Smooth muscle cell (in vitro differentiated cells): Measurements from ENCODE around the gene MACF1. TPM values are rescaled to one million over a fixed set of nuclear protein-coding genes. Genes with fewer than 3 reads are reported as not detected.
"Not testable (repeated sequence)": the region's sequence is repeated elsewhere in the genome, so short reads cannot be mapped to it uniquely, and the experiment has no call there.

ENCODE experiments used
- DNase-seq: peaks from one replicate; lab custom pipeline; 2025; ENCODE audit not compliant: unreplicated experiment; lab: John Stamatoyannopoulos, UW
- H2AFZ ChIP-seq: fragments of 200-600 bp; sonication (generic); 2 replicates; pipeline ENCODE4 v1.6.0; 2016; ENCODE audit warnings: antibody characterized with exemption, low read depth, mild to moderate bottlenecking
- H3F3A ChIP-seq: fragments of 200-600 bp; sonication (generic); 2 replicates; pipeline ENCODE4 v1.6.0; 2017; ENCODE audit warnings: antibody characterized with exemption, low read depth
- H3K27ac ChIP-seq: fragments of 200-600 bp; sonication (generic); 2 replicates; pipeline ENCODE4 v1.5.1; 2016; ENCODE audit warnings: low read depth, mild to moderate bottlenecking
- H3K27me3 ChIP-seq: fragments of 200-600 bp; sonication (generic); 2 replicates; pipeline ENCODE4 v1.6.1; 2016; ENCODE audit warnings: low read depth, mild to moderate bottlenecking
- H3K36me3 ChIP-seq: fragments of 200-600 bp; sonication (generic); 2 replicates; pipeline ENCODE4 v1.5.1; 2016; ENCODE audit warnings: low read depth
- H3K4me1 ChIP-seq: fragments of 200-600 bp; sonication (generic); 2 replicates; pipeline ENCODE4 v1.5.1; 2016; ENCODE audit warnings: low read depth
- H3K4me2 ChIP-seq: fragments of 200-600 bp; sonication (generic); 2 replicates; pipeline ENCODE4 v1.6.0; 2016; ENCODE audit warnings: mild to moderate bottlenecking
- H3K4me3 ChIP-seq: fragments of 200-600 bp; sonication (generic); 2 replicates; pipeline ENCODE4 v1.5.1; 2016; ENCODE audit warnings: mild to moderate bottlenecking
- H3K79me2 ChIP-seq: fragments of 200-600 bp; sonication (generic); 2 replicates; pipeline ENCODE4 v1.6.0; 2016; ENCODE audit warnings: low read depth, mild to moderate bottlenecking
- H3K9ac ChIP-seq: fragments of 200-600 bp; sonication (generic); 2 replicates; pipeline ENCODE4 v1.6.0; 2016; ENCODE audit warnings: low read depth
- H3K9me3 ChIP-seq: fragments of 200-600 bp; sonication (generic); replicated peaks from 2 replicates; pipeline ENCODE4 v1.5.1; 2016; ENCODE audit warnings: low read depth
- H4K20me1 ChIP-seq: fragments of 200-600 bp; sonication (generic); 2 replicates; pipeline ENCODE4 v1.6.0; 2016; ENCODE audit warnings: low read depth
- CTCF ChIP-seq: fragments of 200-600 bp; sonication (generic); IDR thresholded peaks from 2 replicates; pipeline ENCODE4 v1.5.1; 2017; ENCODE audit warnings: borderline replicate concordance, mild to moderate bottlenecking, antibody characterized with exemption; ENCODE audit not compliant: insufficient read depth, poor library complexity, severe bottlenecking
- WGBS: methylation state at CpG from one replicate; pipeline ENCODE4 v1.1.7; 2016; ENCODE audit warnings: low lambda C conversion rate; 5-methylcytosine and 5-hydroxymethylcytosine counted together
- polyA plus RNA-seq: library from polyadenylated mRNA; unstranded; fragments of >200 nt; fragmentation: Nextera tagmentation; extraction: Ambion mirVana; gene quantifications from 2 replicates; pipeline ENCODE4 v1.2.1, GENCODE V29; 2016
- total RNA-seq: library from RNA; depleted of rRNA; stranded (reverse); fragments of >200 nt; gene quantifications from 2 replicates; pipeline ENCODE4 v1.2.3, GENCODE V29; 2014

The MACF1 gene
- total and polyA plus RNA-seq, 2 experiments from 2014 or later = 36.9 to 195 TPM

- WGBS = 96% methylated on average over 14 of the region's 15 CpGs
These were observed 320.3 kb downstream of the MACF1 start for GRCh38 chr1:39524591-39525365.

GRCh38 chr1:39525366-39526165 lies 321.1 kb downstream of the MACF1 start:
- H3K36me3 ChIP-seq = no peaks in the 10 kb centered on the region
- H2AFZ ChIP-seq = no peak overlapping the region
- H3K79me2 ChIP-seq = no peaks in the 10 kb centered on the region
- no peaks in the 10 kb centered on the region for H4K20me1 ChIP-seq
- H3K27me3 ChIP-seq = no peaks in the 10 kb centered on the region
- H3K4me2 ChIP-seq = no peak overlapping the region
- no peak overlapping the region for H3K27ac ChIP-seq
- TF ChIP-seq CTCF = no peak
- H3K4me3 ChIP-seq = no peak overlapping the region
- H3K9me3 ChIP-seq = no peaks in the 10 kb centered on the region
- 79% methylated on average over 17 of the region's 17 CpGs for WGBS
- no peak overlapping the region for H3K9ac ChIP-seq
- no peaks in the 10 kb centered on the region for H3K4me1 ChIP-seq
- no peaks in the 10 kb centered on the region for H3F3A ChIP-seq
- DNase-seq = no peak

More at GRCh38 chr1:39524591-39525365, 320.3 kb downstream of the MACF1 start:
- Histone ChIP-seq H3K4me2 (no peak overlapping the region), H2AFZ (no peak overlapping the region), H3K4me3 (no peak overlapping the region), H3K27ac (no peak overlapping the region), H3K4me1 (no peaks in the 10 kb centered on the region), H3K9ac (no peak overlapping the region), H3K79me2 (no peaks in the 10 kb centered on the region), H3K9me3 (no peaks in the 10 kb centered on the region), H3K36me3 (no peaks in the 10 kb centered on the region), H3F3A (no peaks in the 10 kb centered on the region), H4K20me1 (no peaks in the 10 kb centered on the region), H3K27me3 (no peaks in the 10 kb centered on the region)
- no peak for DNase-seq
- no peak for TF ChIP-seq CTCF

GRCh38 chr1:39526466-39527189 lies 322.1 kb downstream of the MACF1 start:
- Histone ChIP-seq H3F3A (no peaks in the 10 kb centered on the region), H3K9ac (no peak overlapping the region)

GRCh38 chr1:39527190-39527579 lies 322.7 kb downstream of the MACF1 start:
- H3K9me3 ChIP-seq, H3K9ac ChIP-seq, H3K27ac ChIP-seq, H3K79me2 ChIP-seq, H3F3A ChIP-seq, H3K4me1 ChIP-seq, H3K27me3 ChIP-seq, H3K4me3 ChIP-seq, DNase-seq, H3K36me3 ChIP-seq, H2AFZ ChIP-seq, H4K20me1 ChIP-seq, H3K4me2 ChIP-seq: not testable (repeated sequence)
- WGBS = 89% methylated on average over 8 of the region's 8 CpGs

More at GRCh38 chr1:39526466-39527189, 322.1 kb downstream of the MACF1 start:
- no peak overlapping the region for H3K4me3 ChIP-seq
- no peak for DNase-seq
- H3K4me2 ChIP-seq = no peak overlapping the region
- no peaks in the 10 kb centered on the region for H3K4me1 ChIP-seq
- H2AFZ ChIP-seq = no peak overlapping the region
- H3K27me3 ChIP-seq = no peaks in the 10 kb centered on the region
- H3K36me3 ChIP-seq = no peaks in the 10 kb centered on the region
- WGBS = 91% methylated on average over 11 of the region's 11 CpGs
- no peak for TF ChIP-seq CTCF
- H4K20me1 ChIP-seq = no peaks in the 10 kb centered on the region
- no peak overlapping the region for H3K27ac ChIP-seq
- H3K79me2 ChIP-seq = no peaks in the 10 kb centered on the region
- no peaks in the 10 kb centered on the region for H3K9me3 ChIP-seq
